ENCODE results near the gene CORO2A.
"Not testable (repeated sequence)": the region's sequence is repeated elsewhere in the genome, so short reads cannot be mapped to it uniquely, and the experiment has no call there.

Gene CORO2A

GRCh38 chr9:98190757-98191105 is 1.7 kb downstream of the CORO2A start:
- no peak for DNase-seq (ENCODE audit: low spot score)

- DNase-seq (ENCODE audit: low spot score) = no peak
Observed at GRCh38 chr9:98189412-98189811, 3.0 kb downstream of the CORO2A start.

DNA sequence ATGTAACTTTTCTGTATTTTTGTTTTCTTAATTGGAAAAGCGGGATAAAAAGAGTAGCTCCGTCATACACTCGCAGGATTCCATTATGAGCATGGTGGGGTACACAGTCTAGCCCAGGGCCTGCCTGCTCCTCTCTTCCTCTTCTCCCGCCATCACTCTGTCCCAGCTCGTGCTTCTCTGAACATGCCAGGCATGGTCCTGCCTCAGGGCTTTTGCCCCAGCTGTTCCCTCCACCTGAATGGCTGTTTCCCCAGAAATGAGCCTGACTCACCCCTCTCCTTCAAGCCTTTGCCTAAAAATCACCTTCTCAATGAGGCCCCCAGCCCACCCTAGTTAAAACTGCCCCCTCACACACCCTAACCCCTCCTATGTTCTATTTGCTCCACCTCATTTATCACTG is 4.5 kb downstream of the CORO2A start:
- no peak for DNase-seq (ENCODE audit: low spot score)

DNA sequence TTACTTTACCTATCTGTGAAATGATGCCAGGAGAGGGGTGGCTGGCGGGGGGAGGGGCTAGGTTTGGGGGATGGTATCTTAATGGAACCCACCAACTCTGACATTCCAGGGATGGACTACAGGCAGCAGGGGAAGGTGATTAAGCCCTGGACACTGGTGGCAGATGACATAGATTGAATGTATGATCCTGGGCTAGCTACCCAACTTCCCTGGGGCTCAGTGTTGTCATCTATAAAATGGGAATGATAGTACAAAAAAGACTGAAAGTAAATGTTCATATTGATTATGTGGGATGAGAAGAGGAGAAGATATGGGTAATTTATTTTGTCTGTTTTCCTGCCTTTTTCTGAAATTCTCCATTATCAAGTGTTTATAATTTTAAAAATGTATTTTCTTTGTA is 6.2 kb downstream of the CORO2A start:
- DNase-seq (ENCODE audit: low spot score) = no peak

DNA sequence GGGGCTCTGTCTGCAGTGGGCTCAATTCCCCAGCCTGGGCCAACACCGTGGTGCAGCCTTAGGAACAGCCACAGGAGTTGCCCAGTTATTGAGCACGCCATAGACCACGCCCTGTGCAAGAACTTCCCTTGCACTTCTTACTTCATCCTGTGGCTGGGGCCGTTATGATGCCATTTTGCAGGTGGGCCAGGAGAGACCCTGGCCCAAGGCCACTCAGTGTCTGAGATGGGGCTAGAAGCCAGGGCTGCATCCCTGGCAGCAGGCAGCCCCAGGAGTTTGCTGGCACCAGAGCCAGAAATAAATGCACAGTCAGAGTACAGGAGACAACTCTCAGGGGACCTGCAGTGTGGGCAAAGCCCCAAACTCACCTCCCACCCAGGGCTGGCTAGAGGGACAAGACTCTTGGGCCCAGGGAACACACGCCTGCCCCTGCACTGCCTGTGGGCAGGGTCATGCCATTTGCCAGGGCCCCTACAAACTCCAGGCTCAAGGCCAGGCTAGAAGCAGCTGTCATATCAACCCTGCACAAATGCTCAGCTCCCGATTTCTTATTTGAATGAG is 6.7 kb downstream of the CORO2A start:
- no peak for DNase-seq (ENCODE audit: low spot score)

DNA sequence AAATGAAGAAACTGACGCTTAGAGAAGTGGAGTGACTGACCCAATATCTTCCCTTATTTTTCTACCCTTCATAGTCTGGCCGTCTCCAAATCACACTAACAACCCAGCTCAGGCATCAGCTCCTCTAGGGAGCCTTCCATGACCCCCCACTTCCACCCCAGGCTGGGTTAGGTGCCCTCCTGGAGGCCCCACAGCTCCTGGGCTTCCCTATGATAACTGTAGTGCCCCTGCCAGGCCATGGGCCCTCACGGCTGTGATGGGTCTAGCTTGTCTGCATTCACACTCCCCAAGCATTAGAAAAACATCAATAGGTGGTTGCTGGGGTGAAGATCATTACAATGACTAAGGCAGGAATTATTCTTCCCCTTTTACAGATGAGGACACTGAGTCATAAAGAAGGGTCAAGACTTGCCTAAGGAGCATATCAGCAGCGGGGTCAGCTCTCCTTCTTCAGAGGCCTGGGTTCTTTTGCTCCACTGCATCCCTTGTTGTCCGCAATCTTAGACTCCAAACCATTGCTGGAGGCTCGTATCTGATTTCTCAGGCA is 7.3 kb downstream of the CORO2A start:
- DNase-seq (ENCODE audit: low spot score) = no peak

- DNase-seq (ENCODE audit: low spot score) = no peak
Observed at GRCh38 chr9:98184326-98184725, 8.1 kb downstream of the CORO2A start.

DNA sequence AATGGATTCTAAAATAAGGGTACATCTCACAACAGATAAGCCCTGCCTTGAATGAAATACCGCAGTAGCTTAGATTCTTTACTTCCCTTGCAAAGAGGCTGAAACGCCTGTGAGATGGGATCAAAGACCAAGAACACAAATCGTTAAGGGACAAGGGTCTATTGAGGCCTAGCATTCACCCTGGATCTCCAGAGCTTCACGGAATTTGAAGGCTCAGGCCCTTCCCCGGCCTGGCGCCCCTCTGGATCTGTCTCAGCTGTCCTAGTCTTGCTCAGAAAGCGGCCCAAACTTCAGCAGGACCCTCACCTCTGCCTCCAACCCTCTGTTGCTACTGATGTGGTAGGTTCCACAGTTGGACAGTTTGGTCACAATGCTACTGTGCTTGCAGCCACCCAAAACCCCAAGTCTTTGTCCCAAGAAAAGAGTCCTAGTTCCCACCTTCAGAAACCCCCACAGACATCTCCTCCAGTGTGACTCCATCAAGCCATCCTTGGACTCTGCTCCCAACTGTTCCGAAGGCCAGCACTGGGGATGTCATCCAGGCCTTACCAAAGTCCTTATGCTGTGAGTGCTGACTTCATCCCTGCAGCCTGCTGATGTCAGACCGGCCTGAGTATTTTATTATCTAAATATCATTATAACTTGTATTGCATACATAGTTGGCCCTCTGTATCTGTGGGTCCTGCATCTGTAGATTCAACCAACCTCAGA is 9.4 kb downstream of the CORO2A start:
- DNase-seq (ENCODE audit: low spot score) = no peak

DNA sequence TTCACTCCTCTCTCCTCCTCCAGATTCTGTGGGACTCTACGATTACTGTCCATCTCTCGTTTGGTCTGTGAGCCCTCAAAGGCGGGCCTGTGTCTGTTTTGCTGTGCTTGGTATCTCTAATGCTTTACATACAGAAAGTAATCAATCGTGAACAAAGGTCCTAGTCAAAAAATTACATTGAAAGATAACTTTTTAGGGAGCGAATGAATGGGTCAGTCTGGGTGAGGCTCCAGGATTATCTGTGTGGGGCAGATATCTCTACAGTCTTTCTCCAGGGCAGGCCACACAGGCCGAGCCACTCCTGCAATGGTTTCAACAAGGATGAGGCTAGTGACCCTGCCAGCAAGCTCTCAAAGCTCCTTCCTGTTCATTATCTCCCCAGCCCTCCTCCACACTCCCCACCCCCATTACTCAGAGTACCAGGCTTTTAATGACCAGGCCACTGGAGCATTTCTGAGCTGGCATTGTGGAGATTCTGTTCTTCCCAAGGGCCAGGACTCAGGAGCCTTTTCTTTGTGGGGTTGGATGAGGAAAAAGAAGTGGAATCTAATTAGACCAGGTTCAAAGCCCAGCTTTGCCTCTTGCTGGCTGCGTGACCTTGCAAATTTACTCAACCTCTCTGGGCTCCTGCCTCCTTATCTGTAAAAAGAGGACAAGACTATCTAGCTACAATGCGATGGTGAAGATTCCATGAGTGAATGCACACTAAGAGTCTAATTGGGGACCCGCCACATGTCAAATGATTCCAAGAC is 10.2 kb downstream of the CORO2A start:
- DNase-seq (ENCODE audit: low spot score) = no peak

GRCh38 chr9:98181746-98182068 is 10.7 kb downstream of the CORO2A start:
- no peak for DNase-seq (ENCODE audit: low spot score)

- DNase-seq (ENCODE audit: low spot score) = no peak
Observed at GRCh38 chr9:98180996-98181395, 11.4 kb downstream of the CORO2A start.

GRCh38 chr9:98178874-98179850 is 13.3 kb downstream of the CORO2A start:
- no peak for DNase-seq (ENCODE audit: low spot score)

DNA sequence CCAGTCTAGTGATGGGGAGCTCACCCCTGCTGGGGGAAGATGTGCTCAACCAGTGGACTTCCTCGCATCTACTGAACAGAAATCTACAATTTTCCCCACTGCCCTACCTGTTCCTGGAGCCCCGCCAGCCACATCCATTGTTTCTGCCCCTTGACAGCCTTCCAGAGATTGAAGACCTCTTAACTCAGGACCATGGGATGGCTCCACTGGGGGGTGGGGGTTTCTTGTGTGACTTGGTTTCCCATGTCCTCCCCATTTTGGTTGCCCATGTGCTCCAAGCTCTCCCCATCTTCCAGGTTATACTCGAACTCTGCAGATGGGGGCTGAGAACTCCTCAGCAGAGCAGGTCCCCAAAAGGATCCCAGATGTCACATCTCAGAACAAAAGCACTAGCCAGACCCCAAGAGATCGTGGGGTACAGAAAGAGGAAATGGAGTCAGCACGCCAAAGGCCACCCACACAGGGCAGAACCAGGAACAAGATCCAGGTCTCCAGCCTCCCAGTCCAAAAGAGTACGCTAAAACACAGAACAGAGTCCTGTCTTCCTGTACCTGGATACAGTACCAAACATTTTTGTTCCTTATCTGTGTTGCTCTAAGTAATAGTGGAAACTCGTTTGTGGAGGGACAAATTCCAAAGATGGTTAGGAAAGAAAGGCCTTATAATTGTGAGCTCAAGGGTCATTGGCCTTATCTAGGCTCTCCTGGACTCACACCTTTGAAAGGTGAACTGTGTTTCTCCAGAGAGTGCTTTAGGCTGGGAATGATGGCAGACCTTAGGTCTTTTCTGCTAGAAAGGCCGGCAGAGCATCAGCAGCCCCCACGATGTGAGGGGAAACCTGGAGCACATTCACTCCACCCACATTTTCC is 15.8 kb downstream of the CORO2A start:
- DNase-seq (ENCODE audit: low spot score) = no peak

DNA sequence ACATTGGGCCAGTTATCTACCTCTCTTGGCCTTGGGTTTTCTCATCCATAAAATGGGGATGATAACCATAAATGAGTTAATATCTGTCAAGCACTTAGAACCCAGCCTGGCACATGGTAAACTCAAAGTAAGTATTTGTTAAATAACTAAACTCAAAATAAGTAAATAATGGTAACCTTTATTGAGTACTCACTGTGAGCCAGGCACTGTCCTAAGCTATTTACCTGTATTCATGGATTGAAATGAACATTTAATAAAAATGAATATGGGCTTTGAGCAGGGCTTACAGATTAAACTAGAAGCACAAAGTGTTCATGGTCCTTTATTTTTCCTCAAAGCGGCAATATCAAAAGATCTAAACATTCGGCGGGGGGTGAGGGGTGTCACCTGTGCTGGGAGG is 16.7 kb downstream of the CORO2A start:
- no peak for DNase-seq (ENCODE audit: low spot score)

DNA sequence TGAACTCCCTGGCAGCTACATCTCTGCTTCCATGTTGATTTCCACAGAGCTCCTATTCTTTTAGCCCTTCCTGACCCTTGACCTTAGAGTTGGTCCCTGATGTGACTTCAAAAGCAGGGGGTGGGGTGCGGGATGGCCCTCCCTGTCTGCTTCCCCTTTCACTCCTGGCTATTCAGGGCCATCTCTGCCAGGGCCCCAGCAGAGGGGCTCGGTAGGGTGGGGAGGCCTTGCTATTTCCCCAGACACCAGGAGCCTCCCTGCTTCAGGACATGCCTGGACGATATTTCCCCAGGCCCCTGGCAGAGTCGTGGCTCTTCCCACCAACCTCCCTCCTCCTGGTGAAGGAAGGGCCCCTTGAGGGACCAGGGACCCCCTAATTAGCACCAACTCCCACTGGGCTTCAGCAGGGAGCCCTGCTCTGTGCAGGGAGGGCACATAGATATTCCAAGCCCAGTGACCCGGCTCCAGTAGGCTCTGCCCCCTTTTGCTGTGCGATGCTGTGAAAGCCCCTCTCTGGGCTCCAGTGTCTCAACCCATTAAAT is 17.3 kb downstream of the CORO2A start:
- DNase-seq (ENCODE audit: low spot score) = no peak

- DNase-seq (ENCODE audit: low spot score) = not testable (repeated sequence)
Observed at GRCh38 chr9:98174502-98174918, 17.9 kb downstream of the CORO2A start.

- no peak for DNase-seq (ENCODE audit: low spot score)
Observed at GRCh38 chr9:98173181-98173580, 19.3 kb downstream of the CORO2A start.

DNA sequence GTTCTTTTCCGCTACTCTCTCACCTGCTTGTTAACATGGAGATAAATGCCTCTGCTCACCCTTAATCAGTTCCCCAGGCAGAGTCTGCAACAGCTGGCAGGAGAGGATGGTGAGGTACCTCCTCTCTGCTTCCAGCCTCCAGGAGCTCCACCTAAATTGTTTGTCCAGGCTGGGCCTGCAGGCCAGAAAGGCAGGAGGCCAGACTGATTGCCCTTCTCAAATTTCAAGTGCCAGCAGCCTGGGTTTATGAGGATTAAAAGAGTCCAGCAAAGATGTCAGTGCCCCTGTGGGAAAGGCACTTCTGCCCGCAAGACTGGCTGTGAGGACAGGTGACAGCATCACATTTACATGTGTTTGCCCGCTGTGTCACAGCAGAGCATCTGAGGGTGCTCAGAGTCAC is 19.8 kb downstream of the CORO2A start:
- DNase-seq (ENCODE audit: low spot score) = no peak

DNA sequence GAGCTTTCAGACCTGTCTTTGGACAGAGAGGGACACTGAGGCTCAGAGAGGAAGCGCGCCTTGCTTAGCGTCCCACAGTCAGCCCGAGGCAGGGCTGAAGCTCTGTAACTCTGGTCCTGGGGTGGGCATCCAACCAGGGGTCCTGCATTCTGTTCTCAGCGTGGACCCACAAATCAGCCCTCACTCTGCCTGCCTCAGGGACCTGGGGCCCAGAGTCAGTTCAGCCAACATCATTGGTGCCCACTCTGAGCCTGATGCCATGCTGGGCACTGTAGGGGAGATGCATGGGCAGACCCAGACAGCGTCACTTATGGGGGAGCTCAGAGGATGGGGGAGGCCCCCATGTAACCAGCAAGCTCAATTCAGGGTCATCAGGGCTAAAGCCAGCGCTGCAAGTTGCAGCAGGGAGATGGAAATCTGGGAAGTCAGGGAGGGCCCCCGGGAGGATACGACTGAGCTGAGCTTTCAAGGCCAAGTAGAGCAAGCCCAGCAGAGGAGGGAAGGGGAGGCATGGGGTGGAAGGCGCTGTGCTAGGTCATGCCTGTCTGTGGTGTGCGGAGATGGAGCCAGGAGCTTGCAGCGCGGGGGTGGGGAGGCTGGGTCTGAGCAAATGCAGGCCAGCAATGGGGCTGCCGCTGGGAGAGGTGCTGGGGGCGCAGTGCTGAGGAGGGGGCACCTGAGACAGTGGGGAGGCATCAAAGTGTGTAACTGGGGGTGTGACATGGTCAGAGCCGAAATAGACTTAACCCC is 21.1 kb downstream of the CORO2A start:
- DNase-seq (ENCODE audit: low spot score) = no peak

DNA sequence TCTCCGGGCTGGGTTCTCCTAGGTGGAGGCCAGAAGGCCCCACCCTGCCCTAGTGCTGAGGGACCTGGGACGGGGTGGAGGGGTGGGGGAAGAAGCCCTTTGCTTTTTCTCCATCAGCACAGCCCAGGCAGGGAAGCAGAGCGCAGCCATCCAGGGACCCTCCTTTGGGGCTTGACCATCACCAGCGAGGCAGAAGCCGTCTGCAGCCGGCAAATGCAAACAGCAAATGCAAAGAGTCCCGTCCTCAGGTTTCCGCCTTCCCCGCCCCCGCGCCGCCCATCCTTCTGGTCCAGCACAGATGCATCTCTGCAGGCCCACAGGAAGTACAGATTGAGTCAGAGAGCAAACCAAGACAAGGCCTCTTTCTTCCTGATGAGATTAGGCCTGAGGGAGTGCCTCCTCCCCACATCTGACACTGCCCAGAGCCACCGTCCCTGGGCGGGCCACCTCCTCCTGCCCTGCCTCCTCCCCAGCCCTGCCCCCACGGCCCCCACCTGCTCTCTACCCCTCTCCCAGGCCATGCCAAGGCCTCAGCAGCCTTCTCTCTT is 23.4 kb downstream of the CORO2A start:
- no peak for DNase-seq (ENCODE audit: low spot score)
